GM11168 (cell line): ENCODE data around the gene PDE8B.

Experiments used
- in situ Hi-C: fragments of 300-500 bp; cut with MboI; formaldehyde crosslinking; loops from one replicate; pipeline ENCODE4 v1.12.0; 2022; ENCODE audit warnings: low sequenced_read_pairs; ENCODE audit not compliant: unreplicated experiment

The PDE8B gene

DNA sequence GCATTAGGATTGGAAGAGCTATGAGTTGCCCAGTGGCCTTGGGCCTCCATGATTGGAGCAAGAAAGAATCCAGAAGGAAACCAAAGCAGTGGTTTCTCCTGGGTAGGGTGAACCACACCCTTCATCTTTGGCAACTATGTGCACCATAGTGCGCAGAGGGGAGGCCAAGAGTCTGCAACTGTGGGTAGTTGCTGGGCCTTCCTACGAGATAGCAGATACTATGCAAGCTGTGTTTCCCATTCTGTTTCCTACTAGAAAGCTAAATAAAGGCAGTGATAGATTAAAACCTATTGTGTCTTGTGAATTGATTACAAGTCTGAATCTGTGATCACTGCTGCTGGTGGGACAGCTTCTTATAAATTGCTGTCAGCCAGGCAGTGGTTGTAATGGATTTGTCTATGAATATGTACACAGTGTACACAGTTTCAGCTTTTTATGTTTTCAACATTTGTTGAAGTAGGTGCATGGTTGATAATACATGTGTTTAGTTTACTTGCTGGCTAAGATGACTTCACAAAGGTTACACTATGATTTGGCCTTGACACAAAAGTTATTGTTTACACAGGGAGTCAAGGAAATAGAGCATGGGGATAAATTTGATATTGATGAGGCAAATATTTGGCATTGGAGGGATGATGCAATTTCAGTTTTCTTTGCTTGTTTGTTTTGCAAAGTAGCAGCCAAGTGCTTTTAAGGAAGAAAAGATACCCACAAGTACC lies 23.7 kb upstream of the PDE8B start:
- in situ Hi-C loops, result no loop called here

- in situ Hi-C loops, result no loop called here
Measured at GRCh38 chr5:77189421-77189820, 21.1 kb upstream of the PDE8B start.

- in situ Hi-C loops, result no loop called here
Measured at GRCh38 chr5:77192441-77193050, 17.9 kb upstream of the PDE8B start.

DNA sequence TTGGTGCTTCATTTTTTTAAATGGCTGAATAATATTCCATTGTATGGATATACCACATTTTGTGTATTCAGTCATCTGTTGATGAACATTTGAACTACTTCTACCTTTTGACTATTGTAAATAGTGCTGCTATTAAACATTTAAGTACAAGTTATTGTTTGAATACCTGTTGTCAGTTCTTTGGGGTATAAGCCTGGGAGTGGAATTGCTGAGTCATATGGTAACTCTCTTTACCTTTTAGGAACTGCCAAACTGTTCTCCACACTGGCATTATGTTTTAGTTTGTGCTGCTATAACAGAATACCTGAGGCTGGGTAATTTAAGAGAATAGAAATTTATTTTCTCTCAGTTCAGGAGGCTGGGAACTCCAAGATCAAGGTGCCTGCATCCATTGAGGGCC lies 15.7 kb upstream of the PDE8B start:
- in situ Hi-C loops, result no loop called here

- in situ Hi-C loops, result no loop called here
Measured at GRCh38 chr5:77197840-77198554, 12.5 kb upstream of the PDE8B start.

- in situ Hi-C loops, result no loop called here
Measured at GRCh38 chr5:77200663-77201062, 9.8 kb upstream of the PDE8B start.

DNA sequence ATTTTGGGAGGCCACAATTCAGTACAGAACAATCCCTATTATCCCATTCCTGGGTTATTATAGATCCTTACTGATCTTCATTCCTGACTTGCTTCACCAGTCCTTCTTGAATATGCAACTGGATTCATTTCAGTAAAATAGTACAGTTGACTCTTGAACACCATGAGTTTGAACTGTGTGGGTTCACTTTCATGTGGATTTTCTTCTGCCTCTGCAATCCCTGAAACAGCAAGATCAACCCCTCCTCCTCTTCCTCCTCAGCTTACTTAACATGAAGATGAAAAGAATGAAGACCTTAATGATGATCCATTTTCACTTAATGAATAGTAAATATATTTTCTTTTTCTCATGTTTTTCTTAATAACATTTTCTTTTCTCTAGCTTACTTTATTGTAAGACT lies 8.3 kb upstream of the PDE8B start:
- in situ Hi-C loops, result no loop called here

DNA sequence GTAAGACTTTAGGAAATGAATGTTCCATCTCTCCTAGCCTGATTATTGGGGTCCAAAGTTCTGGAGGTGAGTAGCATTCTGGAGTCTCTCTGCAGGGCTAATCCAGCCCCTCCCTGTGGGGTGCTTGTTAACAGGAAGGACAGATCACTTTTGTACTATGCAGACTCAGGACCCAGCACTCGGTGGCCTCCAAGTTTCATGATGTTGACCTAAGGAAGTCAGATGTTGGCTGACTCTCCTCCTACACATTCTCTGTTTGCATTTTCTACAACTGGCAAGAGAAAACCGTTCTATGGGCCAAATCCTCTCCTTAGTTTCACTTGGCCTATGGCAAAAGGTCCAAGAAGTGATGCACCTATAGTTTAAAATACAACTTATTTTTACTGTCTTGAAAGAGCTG lies 5.5 kb upstream of the PDE8B start:
- in situ Hi-C loops, result no loop called here

DNA sequence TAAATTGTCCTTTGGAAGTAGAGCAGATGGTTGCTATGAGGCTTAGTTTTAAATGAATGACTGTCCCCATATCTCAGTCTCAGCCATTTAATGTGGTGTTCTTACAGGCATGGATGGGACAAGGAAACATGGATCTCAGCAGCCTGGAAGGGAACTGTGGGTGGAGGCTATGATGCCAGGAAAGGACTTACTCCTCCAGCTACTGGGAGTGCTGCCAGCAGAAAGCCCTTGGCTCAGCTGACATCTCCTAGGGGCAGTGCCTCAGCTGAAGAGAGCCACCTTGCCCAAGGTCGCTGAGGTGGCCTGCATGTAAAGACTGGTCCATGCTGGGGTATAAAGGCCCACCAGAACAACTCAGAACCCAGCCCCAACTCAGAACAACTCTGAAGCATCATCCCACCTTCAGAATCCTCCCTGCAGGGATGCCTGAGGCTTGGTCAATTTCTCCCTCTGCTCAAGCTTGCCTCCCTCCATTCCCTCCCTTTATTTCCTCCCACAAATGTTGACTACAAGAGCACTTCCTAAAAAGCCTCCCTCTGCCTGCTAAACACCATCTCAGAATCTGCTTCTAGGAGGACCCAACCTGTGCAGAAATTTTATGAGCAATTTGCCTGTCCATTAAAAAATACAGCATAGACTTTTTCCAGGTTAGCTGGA lies 1.8 kb upstream of the PDE8B start:
- in situ Hi-C loops, result no loop called here

GRCh38 chr5:77209495-77210090 lies 887 bp upstream of the PDE8B start:
- in situ Hi-C loops, result no loop called here

- in situ Hi-C loops, result no loop called here
Measured at GRCh38 chr5:77210964-77211690, 647 bp downstream of the PDE8B start.

GRCh38 chr5:77211691-77212047 lies 1.2 kb downstream of the PDE8B start:
- in situ Hi-C loops, result no loop called here

DNA sequence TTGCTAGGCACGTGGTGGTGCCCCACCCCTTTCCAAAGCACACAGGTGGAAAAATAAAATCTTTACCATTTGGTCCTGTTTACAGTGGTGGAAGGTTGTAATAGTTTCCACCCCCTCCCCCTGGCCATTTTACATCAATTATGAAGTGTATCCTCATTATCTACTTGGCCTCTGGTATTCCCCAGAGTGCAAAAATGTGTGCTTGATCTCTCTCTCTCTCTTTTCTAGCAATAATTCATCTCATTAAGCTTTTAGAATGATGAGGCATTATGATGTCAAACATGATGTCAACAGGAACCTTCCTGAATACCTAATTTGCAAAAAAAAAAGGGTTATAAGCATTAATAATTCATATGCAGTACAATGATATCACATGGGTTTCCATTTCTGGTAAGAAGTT lies 3.1 kb downstream of the PDE8B start:
- in situ Hi-C loops, result no loop called here

GRCh38 chr5:77214151-77214550 lies 3.7 kb downstream of the PDE8B start:
- in situ Hi-C loops, result no loop called here

GRCh38 chr5:77218263-77218662 lies 7.8 kb downstream of the PDE8B start:
- in situ Hi-C loops, result no loop called here

DNA sequence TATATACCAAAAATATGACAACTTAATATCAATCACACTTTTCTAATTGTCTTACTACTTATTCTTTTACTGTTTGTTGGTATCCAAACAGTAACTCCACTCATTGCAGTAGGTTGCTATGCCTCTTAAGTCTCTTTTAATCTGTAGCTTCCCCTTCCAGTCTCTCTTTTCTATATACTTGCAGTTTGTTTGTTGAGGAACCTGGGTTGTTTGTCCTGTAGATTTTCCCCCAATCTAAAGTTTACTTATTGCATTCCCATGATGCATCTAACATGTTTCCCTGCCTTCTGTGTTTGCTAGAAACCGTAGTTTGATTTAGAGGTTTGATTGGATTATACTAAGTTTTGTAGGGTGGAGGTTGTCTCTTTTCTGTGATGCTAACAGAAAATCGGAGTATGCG lies 10.6 kb downstream of the PDE8B start:
- in situ Hi-C loops, result no loop called here

DNA sequence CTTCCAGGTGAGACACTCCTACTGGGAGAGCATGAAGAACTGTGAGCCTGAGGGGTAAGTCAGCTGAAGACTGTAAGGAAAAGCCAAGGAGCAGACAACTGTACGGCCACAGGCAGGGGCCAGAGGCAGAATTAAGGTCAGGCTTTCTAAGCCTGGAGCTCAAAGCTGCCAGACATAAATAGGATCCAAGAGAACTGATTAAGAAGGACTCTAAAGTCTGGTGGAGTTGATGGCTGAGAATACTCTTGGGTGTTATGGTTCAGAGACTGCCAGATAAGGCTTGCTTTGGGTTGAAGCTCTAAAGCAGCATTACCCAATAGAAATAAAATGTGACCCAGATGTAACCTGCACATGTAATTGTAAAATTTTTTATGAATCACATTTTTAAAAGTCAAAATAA lies 12.2 kb downstream of the PDE8B start:
- in situ Hi-C loops, result no loop called here

- in situ Hi-C loops, result no loop called here
Measured at GRCh38 chr5:77223653-77224052, 13.2 kb downstream of the PDE8B start.

DNA sequence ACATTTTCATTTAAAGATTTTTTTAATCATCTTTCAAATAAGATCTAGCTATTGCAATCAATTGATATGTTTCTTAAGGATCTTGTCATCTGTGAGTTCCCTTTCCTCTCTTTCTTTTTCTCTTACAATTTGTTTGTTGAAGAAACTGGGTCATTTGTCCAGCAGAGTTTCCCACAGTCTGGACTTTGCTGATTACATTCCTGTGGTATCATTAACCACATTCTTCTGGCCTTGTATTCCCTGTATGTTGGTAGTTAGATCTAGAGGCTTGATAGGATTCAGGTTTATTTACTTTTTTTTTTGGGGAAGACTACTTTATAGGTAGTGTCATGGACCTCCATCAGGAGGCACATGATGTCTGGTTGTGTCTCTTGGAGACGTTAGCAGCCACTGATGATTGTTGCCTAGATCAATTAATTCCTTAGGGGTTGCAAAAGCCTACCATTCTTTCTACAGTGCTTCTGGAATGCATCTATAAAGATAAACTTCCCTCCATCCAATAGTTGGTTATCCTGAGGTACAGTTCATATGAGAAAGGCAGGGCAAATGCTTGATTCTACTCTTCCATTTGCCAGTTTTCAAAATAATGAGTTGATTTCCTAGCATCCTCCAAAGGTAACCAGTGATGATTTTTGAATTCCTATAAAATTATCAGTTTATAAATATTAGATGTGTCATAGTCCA lies 14.3 kb downstream of the PDE8B start:
- in situ Hi-C loops, result no loop called here

GRCh38 chr5:77225531-77225930 lies 15.1 kb downstream of the PDE8B start:
- in situ Hi-C loops, result no loop called here
